NT2/D1 (cell line): ENCODE results near the gene SKAP1.
A peak's percentile ranks its signal among the peaks of the same experiment; 100 is the strongest.

Experiments used
- DNase-seq: peaks from one replicate; pipeline ENCODE4 v3.0.0-alpha.2; 2011; ENCODE audit warnings: low read depth, low spot score
- H3K27me3 ChIP-seq: 2 replicates; pipeline ENCODE4 v1.6.0; 2011; ENCODE audit warnings: mild to moderate bottlenecking; ENCODE audit not compliant: insufficient read length, insufficient read depth
- H3K36me3 ChIP-seq: 2 replicates; pipeline ENCODE4 v1.6.1; 2011; ENCODE audit warnings: mild to moderate bottlenecking, low read length, mixed read lengths; ENCODE audit not compliant: insufficient read depth, insufficient read length
- H3K4me1 ChIP-seq: 2 replicates; pipeline ENCODE4 v1.5.1; 2011; ENCODE audit not compliant: insufficient read depth, insufficient read length
- H3K4me3 ChIP-seq: 2 replicates; pipeline ENCODE4 v1.5.1; 2011; ENCODE audit warnings: low read depth; ENCODE audit not compliant: insufficient read length
- H3K9ac ChIP-seq: 2 replicates; pipeline ENCODE4 v1.6.0; 2011; ENCODE audit warnings: low read depth; ENCODE audit not compliant: insufficient read length
- H3K9me3 ChIP-seq: 2 replicates; pipeline ENCODE4 v1.5.1; 2011; ENCODE audit warnings: mild to moderate bottlenecking, low read length; ENCODE audit not compliant: insufficient read depth
- SUZ12 ChIP-seq: IDR thresholded peaks from 2 replicates; pipeline ENCODE4 v1.6.1; 2011; ENCODE audit not compliant: insufficient read length, insufficient read depth; ENCODE audit errors: extremely low read depth
- YY1 ChIP-seq: IDR thresholded peaks from 2 replicates; pipeline ENCODE4 v1.6.1; 2011; ENCODE audit not compliant: insufficient read length, insufficient read depth
- ZNF274 ChIP-seq: IDR thresholded peaks from 2 replicates; pipeline ENCODE4 v1.6.1; 2011; ENCODE audit warnings: mild to moderate bottlenecking, low read depth, low read length

Gene SKAP1

GRCh38 chr17:48234922-48235321 lies 195.1 kb downstream of the SKAP1 start:
- Histone ChIP-seq H3K9ac (no peak overlapping the region), H3K9me3 (no peaks in the 10 kb centered on the region), H3K4me3 (no peak overlapping the region), H3K36me3 (no peaks in the 10 kb centered on the region), H3K27me3 (no peaks in the 10 kb centered on the region), H3K4me1 (no peaks in the 10 kb centered on the region)
- DNase-seq, result no peak
- TF ChIP-seq ZNF274 (no peak), YY1 (no peak), SUZ12 (no peak)

- no peak overlapping the region for H3K9ac ChIP-seq
- no peak for DNase-seq
- no peaks in the 10 kb centered on the region for H3K36me3 ChIP-seq
- H3K9me3 ChIP-seq, result no peaks in the 10 kb centered on the region
- H3K4me3 ChIP-seq, result no peak overlapping the region
- TF ChIP-seq ZNF274, result no peak
- no peaks in the 10 kb centered on the region for H3K27me3 ChIP-seq
- no peaks in the 10 kb centered on the region for H3K4me1 ChIP-seq
Observed at GRCh38 chr17:48231995-48232959, 197.7 kb downstream of the SKAP1 start.

GRCh38 chr17:48229936-48230335 lies 200.1 kb downstream of the SKAP1 start:
- Histone ChIP-seq H3K9me3 (no peaks in the 10 kb centered on the region), H3K36me3 (no peaks in the 10 kb centered on the region), H3K27me3 (no peaks in the 10 kb centered on the region), H3K4me3 (no peak overlapping the region), H3K4me1 (no peaks in the 10 kb centered on the region), H3K9ac (no peak overlapping the region)
- no peak for DNase-seq
- TF ChIP-seq YY1, result no peak
- TF ChIP-seq ZNF274, result no peak
- no peak for TF ChIP-seq SUZ12

- no peaks in the 10 kb centered on the region for H3K9me3 ChIP-seq
- no peaks in the 10 kb centered on the region for H3K36me3 ChIP-seq
- peaks cover 7% of the 10 kb centered on the region for H3K27me3 ChIP-seq
- no peak overlapping the region for H3K9ac ChIP-seq
- no peak for TF ChIP-seq SUZ12
- TF ChIP-seq YY1, result no peak
- H3K4me3 ChIP-seq, result no peak overlapping the region
- no peaks in the 10 kb centered on the region for H3K4me1 ChIP-seq
- no peak for DNase-seq
Observed at GRCh38 chr17:48228720-48229119, 201.3 kb downstream of the SKAP1 start.

GRCh38 chr17:48225725-48226567 lies 204.1 kb downstream of the SKAP1 start:
- Histone ChIP-seq H3K9ac (no peak overlapping the region), H3K4me1 (no peaks in the 10 kb centered on the region), H3K36me3 (no peaks in the 10 kb centered on the region), H3K9me3 (no peaks in the 10 kb centered on the region), H3K27me3 (peaks cover 25% of the 10 kb centered on the region), H3K4me3 (no peak overlapping the region)
- TF ChIP-seq ZNF274 (no peak), SUZ12 (no peak), YY1 (no peak)
- DNase-seq, result no peak

- Histone ChIP-seq H3K27me3 (peaks cover 36% of the 10 kb centered on the region), H3K9ac (no peak overlapping the region), H3K9me3 (no peaks in the 10 kb centered on the region), H3K4me1 (no peaks in the 10 kb centered on the region), H3K36me3 (no peaks in the 10 kb centered on the region), H3K4me3 (no peak overlapping the region)
- TF ChIP-seq YY1, result no peak
- no peak for TF ChIP-seq ZNF274
- TF ChIP-seq SUZ12, result no peak
- DNase-seq, result no peak
Observed at GRCh38 chr17:48223945-48224344, 206.1 kb downstream of the SKAP1 start.

GRCh38 chr17:48219617-48220016 lies 210.4 kb downstream of the SKAP1 start:
- DNase-seq, result peak; percentile 59
- Histone ChIP-seq H3K9ac (no peak overlapping the region), H3K36me3 (no peaks in the 10 kb centered on the region), H3K27me3 (peaks cover 69% of the 10 kb centered on the region), H3K4me3 (no peak overlapping the region), H3K9me3 (no peaks in the 10 kb centered on the region), H3K4me1 (no peaks in the 10 kb centered on the region)
- TF ChIP-seq YY1 (no peak), ZNF274 (no peak), SUZ12 (no peak)
